Activated CD8-positive, alpha-beta memory T cell treated with anti-CD3 and anti-CD28 coated beads, Interleukin-2, amount 50 U/mL, for 48 hours (primary cell): ENCODE results near the gene WWTR1.

Source experiments
- DNase-seq: peaks from one replicate; pipeline ENCODE4 v3.0.0-alpha.2; 2020

The WWTR1 gene

DNA sequence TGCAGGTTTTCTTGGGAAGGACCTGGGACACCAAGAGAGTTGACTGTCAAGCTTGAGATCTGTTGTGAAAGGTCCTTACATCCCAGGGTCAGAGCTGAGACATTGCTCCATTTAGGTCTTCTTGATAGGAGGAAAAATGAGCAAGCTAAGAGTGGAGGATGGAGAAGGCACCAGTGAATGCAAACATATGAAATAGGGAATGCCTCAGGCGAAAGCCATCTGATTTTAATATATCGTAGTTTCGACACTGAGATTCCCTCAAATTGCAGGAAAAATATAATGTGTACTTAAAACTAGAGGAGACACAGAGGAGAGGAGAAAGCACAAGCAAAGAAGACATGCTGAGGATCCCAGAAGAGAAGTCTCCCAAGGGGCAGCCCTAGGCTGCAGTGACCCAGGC, 97.8 kb downstream of the WWTR1 start:
- no peak for DNase-seq

DNA sequence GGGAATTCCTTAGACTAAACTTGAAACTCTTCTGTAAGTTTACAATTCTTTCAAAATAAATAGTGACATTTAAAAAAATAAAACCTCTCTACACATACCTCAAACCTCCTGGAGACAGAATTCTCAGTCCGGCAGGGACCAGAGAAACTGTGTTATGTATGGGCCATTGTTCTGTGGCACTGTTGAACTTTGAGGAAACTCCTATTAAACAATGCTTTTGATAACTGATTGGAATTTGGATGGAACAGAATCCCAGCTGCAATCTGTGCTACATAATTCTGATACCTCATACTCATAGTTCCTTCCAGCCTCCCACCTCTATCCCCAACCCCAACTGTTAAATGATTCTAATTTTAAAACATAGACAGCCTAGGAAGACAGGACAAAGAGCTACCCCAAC, 98.3 kb downstream of the WWTR1 start:
- DNase-seq, result no peak

DNA sequence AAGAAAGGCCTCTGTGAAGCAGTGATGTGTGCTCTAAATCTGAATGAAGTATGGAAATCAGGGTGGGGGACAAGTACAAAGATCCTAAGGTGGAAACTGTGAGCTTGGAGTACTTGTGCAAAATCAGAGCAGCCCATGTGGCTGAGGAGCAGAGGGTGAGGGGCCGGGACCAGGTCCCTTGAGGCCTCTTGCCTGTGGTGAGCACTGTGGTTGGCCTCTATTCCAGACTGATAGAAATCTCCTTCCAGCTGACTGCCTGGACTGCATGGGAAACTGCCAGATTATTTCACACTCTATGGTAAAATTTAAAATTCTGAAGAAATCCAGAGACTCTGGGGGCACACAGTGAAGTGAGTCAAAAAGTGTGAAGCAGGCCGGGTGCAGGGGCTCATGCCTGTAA, 101.9 kb downstream of the WWTR1 start:
- no peak for DNase-seq

DNA sequence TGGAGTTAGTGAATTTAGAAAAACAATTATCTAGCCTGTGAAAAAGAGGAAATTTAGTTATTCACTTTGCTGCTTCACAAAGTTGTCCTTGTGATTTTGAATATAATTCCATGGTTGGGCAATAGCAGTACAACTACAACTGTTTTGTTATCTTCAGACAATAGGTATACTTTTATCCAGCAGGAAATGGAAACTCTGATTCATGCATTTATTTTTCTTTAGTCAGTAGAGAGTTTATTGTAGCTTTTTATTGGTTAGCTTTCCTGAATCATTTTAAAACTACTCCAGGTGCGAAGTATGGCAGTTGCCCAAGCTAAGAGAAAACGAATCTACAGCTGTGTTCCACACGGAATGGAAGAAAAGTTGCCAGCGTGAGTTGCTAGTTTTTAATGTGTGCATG, 103.0 kb downstream of the WWTR1 start:
- DNase-seq, result no peak

DNA sequence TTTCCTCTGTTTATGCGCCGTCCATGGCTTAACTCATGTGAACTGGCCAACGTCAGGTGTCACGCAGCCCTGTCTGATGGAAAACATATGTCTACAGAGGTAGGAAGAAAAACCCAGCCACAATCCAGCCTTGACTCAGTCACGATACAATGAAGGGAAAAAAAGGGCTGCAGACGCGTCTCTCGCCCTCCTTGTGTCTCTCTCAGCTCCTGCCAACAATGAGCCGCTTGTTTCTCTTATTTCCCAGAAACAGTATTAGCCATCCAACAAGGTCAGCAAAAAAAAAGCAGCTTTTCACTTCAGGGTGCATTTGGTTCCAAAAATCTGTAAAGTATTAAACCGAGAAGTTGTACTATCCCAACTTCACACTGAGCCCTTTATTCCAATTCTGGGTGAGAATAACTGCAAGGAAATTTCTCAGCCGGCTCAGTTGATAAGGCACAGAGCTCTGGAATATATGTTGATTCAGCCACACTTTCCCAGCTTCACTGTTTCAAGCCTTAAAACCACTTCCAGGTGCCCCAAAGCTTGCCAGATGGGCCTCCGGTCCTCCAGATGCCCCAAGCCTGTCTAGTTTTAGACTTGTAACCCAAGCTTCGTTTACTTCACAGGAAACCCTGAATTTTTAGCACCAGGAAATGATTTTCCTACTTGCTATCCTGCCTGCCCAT, 103.9 kb downstream of the WWTR1 start:
- no peak for DNase-seq

DNA sequence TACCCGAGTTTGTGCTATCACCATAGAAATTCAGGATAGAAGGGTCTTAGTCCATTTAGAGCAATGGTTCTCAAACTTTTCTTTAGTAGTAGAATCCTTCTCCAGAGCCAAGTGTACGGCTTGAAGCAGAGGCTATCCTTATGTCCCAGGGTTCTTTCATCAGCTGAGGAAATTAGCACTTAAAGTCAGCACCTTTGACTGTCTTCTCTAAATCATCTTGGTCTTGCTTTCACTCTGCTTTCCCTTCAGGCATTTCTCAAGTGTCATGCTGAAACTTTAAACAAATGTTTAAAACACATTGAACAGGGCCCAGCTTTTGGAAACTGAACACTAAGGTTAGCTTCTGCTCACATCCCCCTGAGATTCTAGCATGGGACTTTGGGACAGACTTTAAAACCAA, 105.1 kb downstream of the WWTR1 start:
- no peak for DNase-seq

DNA sequence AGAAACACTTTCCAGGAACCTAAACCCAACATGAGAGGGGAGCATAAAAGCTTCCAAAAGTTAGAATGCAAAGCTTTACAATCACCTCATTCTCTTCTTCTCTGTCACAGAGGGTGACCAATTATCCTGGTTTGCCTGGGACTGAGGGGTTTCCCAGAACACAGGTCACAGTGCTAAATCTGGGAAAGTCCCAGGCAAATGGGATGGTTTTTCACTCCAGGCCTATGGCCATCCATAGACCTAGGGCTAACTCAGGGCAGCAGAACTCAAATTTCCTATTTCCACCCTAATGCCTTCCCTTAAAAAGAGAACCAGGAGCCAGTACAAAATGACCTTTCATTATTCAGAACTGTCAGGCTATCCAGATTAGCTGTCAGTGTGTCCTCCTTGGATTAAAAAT, 106.3 kb downstream of the WWTR1 start:
- DNase-seq, result no peak

DNA sequence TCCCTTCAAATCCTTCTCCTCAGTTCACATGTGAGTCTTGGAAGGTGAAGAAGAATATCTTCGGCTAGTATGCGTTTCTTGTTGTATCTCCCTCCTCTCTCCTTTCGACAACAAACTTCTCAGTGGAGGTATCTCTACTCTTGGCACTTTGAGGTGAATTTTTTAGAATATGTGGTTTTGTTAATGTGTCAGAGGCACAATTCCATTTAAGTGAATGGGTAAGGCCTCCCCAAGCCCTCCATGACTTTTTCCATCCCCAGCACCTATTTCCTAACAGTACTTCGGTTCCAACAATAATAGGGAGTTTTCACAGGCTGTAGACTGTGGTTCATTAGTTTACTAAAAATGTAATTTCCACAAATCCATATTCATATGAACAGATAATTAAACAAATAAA, 109.2 kb downstream of the WWTR1 start:
- no peak for DNase-seq

DNA sequence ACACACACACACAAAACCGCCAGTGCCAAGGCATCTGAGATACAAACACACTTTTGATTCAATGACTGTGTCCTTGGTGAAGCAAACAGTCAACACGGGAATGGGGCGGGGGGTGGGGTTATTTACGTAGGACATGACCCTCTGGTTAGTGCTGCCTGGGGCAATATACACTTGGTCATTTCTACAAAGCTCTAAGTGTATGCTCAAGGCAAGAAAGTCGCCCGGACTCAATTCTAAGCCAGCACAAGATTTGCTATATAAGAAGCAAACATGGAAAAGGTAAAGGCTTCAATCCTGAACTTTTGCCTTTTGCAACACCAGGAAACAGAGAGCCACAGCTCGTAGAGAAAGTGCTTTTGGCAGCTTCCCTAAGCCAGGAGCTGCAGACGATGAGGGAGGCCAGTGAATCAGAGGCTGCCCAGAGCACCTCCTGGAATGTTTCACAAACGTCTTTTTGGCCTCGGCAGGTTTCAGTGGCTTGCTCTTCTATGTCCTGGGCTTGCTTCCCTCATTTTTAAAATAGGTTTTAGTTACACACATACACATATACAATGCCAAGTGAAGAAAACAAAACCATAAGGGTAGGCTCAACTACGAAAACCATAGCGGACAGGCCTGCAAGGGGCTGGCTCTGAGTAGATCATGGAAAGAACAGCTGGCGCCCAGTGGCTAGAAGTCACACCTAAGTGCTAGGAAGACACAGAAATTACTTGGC, 109.7 kb downstream of the WWTR1 start:
- DNase-seq, result no peak

DNA sequence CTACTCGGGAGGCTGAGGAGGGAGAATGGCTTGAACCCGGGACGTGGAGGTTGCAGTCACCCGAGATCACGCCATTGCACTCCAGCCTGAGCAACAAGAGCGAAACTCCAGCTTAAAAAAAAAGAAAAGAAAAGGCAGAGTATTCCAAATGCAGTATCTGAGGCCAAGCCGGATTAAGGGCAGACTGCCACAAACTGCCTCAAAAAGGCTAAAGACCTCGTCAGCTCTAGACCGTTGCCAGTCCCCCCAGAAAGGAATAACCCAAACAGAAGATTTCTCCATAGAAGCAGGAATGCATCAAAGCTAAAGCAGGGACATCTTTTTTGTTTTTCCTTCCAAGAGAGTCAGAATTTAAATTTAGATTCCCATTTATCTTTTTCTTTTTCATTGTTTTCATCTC, 110.4 kb downstream of the WWTR1 start:
- DNase-seq, result no peak

DNA sequence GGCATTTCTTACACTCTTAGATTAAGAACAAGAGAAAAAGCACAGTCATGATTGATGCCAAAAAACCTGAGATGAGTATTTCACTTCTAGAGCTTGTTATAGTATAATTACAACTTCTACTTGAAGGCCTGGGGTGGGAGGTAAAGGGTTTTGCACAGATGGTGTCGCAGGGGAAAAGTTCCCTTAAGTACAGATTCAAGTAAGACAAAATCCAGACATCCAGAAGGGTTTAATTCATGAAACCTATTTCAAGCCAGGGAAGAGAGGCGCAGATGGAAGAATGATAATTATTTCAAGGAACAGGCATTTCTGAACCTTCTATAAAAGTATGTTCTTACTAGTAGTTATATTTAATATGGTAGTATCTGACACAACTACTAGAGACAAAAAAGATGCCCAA, 112.8 kb downstream of the WWTR1 start:
- no peak for DNase-seq

DNA sequence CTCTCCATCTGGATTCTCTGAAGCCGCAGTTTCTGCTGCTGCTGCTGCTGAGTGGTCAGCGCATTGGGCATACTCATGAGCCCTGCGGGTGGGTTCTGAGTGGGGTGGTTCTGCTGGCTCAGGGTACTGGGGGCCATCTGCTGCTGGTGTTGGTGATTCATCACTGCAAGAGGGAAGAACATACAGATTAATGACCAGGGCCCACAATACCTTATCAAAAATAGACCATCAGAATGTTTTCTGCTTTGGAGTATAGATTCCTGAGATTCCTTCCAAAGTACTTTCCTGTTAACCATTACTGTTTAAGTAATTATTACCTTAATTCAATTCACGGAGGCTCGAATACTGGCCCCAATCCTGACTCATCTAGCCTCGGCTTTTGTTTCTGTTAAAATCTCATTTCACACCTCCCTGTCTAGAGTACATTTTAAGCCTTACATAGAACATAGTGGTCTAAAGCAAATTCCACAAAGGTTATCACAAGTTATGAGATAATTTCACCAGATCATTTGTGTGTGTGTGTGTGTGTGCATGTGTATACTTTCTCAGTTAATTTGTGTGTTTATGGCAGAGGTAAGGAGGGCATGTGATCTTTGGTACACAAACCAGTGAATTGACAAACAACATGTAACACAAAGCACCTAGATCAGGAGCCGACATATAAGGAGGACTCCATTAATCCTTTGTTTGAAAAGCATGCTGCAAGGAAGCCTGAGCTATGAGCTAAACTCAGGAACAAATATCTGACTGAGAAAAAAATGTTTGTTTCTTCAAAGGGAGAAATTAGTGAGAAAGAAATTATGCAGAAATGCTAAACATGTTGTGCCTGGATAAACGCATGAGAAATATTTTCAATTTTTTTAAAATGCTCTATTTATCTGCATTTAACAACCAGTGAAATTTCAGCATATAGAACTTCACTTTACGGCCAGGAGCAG, 115.2 kb downstream of the WWTR1 start:
- no peak for DNase-seq

DNA sequence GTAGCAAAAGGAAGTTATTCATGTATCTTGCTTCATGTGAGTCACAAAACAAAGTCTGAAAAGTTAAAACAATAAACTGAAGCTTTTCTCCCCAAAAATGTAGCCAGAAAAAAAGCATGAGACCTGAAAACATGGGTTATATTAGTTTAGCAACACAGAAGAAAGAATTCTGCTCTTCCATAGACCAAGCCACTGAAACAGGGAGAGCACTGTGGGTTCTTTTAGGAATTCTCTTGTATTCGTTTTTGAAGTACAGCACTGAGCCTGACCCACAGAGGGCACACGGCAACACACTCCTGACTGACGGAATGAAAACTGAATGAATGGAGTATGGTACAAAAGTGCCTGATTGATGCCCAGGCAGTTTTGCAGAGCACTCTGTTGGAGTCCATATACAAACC, 116.7 kb downstream of the WWTR1 start:
- DNase-seq, result no peak

DNA sequence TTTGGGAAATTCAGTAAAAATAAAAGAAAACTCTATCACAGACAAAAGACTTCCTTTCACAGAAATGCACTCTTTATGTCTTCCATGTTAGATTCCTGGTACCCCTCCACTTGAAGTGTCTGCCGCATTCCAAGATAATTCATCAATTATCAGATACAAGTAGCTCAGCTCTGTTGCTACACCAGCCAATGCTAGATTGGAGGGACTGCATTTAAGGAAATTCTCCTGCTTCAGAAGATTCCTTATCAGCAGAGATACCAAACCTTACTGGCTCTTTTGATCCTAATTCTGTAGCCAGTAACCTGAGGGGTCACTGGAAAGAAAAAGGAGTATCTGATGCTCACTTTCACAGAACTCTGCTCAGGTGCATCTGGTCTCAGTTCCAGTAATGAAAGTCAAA, 119.5 kb downstream of the WWTR1 start:
- no peak for DNase-seq

DNA sequence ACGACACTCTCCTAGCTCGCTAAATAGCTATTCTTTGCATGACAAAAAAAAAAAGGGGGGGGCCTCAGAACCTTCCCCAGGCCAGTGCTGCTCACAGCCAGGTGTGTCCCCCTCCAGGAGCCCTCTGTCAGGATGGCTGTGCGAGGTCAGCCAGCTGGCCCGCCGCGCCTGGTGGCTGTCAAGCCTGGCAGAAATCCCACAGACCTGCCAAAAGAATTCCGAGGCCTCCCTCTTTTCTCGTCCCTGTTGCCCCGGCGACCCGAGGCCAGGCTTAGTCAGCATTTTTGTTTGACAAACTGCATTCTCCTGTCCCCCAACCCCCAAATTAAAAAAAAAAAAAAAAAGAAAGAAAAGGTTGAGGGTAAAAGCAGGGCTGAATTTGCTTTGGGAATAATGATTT, 121.4 kb downstream of the WWTR1 start:
- no peak for DNase-seq

DNA sequence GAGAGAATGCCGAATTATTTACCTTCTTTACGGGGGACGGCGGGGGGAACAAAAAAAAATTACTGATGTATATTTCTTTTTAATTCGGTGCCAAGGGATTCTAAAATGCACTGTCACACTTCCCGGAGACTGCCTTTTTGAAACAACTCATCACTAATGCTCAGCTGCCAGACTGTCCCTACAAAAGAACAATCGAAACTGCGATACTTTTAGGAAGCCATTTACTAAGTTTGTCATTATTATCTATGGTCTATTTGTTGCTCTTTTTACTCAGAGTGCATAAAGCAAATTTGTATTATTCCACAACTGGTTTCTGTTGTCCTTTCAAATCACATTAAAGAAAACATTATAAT, 122.5 kb downstream of the WWTR1 start:
- DNase-seq, result no peak

DNA sequence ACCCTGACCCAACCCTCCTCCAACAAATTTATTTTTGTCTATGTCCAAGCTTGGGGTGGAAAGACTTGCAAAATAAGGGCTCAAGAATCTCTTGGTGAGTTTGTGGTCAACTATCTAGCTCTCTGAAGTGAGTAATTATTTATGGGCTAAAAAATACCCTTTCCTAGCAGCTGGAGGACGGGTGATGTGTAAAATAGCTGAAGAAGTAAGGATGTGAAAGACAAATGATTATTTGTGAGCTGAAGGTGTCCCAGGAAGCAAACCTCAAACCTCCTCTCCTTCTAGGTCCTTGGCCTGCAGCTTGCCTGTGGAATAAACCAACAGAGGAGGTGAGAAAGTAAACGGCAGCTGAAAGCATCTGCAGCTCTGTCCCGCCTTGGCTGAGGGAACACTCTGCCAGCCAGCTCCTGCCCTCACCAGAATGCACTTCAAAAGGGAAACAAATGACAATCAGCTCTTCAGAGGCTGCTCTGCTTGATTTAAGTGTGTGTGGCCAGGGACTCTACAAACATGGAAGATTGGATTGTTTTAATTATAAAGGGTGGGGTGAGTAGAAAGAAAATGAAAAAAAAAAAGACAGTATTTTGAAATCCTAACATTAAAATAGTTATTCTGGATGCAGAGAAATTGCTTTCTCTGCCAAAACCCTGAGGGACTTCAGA, 123.0 kb downstream of the WWTR1 start:
- DNase-seq, result no peak

DNA sequence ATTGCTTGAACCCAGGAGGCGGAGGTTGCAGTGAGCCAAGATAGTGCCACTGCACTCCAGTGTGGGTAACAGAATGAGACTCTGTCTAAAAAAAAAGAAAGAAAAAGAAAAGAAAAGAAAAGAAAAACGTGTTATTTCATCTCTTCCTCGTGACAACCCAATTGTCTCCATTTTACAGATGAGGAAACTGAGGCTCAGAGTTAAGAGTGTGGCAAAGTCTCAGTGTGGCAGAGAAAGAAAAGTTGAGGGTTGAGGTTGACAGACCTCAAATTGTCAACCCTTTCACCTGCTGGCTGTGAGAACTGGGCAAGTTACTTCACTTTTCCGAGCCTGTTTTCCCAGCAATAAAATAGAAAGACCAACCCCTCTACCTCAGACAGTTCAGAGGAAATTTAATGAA, 123.7 kb downstream of the WWTR1 start:
- DNase-seq, result no peak

DNA sequence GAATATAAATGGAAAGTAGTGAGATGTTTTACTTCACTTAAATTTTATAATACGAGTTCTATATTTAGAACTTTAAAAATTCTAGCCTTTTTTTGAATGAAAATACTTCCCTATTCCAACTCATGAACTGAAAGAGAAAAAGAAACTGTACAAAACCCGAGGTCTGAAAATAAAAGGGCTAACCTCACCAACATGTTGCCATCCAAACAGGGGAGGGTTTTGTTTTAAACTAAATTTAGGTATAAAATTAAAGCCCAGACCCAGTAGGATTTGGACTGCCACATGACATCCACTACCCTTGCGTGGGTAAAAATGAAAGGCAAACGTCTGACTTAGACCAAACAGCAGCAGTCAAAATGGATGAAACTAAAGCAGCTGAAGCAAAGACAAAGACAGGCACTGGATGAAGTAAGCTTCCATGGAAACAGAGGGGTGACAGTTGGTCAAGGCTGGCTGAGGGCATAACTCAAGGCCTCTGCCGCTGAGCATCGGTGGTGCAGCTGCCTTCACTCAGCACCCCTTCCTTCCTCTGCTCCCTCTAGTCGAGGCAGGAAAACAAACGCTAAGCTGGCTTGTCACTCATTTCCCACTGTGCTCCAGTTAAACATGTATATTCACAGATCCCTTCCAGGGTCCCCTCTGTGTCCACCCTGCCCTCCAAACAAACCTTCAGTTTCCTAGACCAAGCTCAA, 125.2 kb downstream of the WWTR1 start:
- DNase-seq, result no peak

DNA sequence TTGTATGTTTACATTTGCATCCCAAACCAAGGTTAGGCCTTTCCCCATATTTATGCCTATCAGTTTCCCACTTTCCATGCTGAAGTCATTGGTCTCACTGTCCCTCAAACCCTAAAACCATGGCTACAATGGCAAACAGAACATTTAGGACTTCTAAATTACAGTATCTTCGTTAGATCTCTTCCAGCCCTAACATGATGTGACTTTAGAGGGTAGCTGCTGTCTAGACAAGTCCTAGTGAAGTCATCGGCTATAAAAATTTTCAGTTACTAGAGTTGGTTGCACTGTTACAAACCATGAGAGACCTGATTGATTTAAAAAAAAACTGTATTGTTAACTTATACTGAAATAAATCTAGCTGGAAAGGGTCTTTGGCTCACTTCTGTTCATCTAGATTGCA, 128.7 kb downstream of the WWTR1 start:
- no peak for DNase-seq

DNA sequence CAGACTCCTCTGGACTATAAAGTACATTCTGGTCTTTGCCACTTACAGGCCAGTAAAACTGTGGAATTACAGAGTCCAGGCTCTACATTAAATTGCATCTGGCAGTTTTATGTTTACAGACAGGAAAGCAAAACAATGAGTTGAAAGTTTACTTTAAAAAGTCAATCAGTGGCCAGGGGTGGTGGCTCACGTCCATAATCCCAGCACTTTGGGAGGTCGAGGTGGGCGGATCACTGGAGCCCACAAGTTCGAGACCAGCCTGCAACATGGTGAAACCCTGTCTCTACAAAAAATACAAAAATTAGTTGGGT, 129.5 kb downstream of the WWTR1 start:
- DNase-seq, result no peak

DNA sequence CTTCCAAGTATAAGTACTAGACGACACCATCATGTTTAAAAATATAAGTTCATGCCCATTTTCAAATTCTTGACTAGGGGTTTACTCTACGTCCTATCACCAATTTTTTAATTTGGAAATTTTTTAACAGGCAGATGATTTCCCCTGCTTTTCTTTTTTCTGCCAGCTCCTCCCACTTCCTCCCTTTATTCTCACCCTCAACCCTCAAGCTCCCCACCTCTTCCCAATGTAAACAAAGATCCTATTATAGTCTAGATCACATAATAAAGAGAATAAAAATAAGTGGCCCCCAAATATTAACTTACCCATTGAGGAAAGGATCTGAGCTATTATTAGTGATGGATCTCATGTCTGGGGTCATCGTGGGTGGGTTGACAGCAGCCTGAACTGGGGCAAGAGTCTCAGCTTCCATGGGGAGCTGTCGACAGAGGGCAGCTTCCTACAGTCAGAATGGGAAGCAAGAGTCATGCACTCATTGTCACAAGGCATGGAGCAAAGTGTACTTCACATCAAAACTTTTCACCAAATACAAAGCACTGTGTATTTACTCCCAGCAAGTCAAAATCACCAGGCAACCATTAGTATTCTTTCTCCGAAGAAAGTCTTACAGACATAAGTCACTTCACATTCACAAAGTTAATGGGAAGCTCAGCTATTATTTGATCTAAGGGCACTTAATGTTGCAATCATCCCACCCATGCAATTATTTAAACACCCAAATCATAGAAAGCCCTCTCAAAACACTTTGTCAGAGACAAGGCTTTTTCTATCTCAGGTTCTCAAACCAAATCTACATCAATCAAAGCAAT, 130.1 kb downstream of the WWTR1 start:
- no peak for DNase-seq
